CD4-positive, alpha-beta T cell treated with Interleukin-12 subunit alpha and Interleukin-12 subunit beta, for 1 hour (primary cell): ENCODE measurements around the gene ZNHIT1.

Source experiments
- DNase-seq: peaks from one replicate; pipeline ENCODE4 v3.0.0-alpha.2; 2020

ZNHIT1 gene

DNA sequence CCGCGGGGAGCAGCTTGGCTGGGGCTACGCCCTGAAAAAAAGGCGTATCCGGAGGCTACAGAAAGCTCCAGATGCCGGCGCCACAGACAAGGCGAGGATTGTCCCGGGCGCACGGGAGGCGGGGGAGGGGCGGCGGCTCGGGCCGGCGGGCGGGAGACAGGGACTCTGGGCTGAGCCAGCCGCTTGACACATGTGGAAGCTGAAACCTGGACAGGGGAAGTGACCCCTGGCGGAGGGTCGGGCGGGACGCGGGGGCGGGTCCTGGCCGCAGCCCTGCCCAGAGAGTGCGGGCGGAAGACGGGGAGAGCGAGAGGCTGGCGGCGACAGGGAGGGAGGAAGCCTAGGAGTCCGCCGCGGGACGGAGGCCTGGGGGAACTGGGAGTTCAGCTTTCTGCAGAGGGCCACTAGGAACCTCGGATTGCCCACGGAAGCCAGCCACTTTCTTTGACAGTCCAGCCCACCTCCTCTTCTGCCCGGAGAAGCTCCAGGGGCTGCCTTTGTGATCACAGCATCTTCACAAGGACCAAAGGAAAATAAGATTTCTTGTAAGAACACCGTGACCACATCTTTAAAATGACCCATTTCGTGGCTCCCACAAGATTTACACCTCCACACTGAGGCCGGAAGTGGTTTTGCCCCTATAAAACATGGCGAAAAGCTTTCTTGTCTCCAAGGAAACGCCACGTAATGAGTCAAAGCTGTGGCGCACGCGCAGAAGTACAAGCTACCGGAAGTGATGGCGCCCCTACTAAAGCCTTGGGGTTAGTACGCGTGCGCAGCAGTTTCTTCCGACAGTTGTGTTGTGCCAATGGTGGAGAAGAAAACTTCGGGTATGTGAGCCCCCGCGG lies at the start of gene ZNHIT1, which contains the start of gene PLOD3:
TSS of gene ZNHIT1 (plus strand) at position 778 of the 848 bp plus-strand sequence. CDS start at position 809, 31 bp downstream.
TSS of gene PLOD3 (minus strand) at position 194 of the 848 bp plus-strand sequence. CDS start 307 bp downstream, outside the sequence.
- peak; percentile 97 for DNase-seq

DNA sequence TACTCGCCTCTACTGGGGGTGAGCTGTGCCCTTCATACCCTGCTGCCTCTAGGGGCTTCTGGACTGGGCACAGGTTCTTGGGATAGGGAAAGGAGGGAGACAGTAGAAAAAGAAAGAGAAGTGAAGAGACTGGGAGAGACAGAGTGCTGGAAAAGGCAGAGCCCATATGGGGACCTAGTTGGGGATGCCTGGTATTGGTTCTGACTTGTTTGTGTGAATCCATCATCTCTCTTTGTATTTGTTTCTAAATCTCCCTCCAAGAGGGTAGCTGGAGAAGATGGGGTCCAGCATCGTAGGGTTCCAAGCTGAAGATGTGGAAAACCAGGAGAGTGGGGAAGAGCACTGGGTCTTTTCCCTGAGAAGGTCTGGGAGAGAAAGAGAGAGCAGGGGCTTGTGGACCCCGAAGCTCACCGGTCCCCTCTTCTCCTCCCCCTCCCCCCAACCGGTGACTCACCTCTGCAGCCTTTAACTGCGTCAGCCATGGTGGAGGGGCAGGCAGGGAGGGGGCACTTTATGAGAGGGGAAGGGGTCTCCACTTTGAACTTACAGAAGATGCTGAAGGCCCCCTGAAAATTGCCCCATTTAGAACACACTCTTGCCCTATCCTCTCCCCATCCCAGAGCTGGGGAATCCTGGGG lies 49.4 kb upstream of the ZNHIT1 start:
- DNase-seq: no peak

DNA sequence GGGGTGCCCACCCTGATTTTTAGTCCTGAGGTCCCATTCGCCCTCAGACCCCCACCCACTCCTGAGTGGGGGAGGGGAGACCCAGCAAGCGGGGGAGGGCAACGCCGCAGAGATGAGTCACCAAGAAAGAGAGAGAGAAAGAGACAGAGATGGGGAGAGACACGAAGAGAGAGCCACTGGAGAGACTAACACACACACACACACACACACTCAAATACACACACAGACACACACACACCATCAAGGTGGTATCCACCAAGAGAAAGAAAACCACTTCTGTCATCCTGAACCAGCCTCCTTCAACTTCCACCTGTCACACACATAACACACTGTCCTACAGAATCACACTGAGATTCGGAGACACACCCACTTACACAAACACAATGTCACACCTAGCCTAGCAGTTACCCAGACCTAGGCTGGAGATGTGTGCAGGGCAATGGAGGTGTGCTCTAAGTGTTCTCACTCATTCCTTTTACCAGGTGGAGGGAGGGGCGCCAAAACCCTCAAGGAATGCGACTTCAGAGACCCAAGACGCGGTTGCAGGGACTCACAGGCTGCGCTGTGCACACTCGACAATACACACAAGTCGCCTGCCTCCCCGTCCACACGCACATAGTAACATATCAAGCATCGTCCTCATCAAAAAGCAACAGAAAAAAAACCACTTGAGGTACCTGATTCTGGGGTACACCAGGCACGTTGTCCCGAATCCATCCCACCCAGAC lies 48.7 kb upstream of the ZNHIT1 start:
- DNase-seq: no peak

DNA sequence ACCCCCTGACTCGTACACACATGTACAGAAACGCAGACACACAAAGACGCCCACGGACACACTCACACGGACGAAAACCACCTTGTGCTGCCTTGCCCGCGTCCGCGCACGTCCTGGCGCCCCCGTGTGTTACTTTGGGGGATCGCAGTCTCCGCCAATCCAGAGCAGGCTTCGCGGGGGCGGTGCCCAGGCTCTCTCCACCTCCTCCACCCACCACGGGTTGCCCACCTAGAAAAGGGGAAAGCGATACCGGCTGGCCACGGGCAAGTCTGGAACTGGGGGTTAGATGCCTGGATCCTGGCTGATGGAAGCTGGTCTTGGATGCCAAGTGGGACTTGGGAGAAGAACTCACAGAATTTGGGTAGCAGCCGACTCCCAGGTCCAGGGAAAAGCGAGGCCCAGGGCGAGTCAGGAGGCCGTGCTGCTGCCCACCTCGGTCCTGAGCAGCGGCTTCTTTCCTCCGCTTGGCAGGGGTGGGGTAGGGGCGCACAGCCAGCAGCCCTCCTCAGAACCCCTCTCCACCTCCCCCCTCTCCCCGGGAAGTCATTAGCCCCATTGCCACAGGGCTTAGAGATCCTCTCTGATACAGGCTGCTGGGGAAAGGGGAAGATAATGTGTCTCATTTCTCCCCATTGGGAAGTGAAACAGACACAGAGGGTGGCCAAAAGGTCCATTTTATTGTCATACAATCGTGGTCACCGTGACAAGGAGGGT lies 48.0 kb upstream of the ZNHIT1 start:
- DNase-seq: peak; percentile 86

DNA sequence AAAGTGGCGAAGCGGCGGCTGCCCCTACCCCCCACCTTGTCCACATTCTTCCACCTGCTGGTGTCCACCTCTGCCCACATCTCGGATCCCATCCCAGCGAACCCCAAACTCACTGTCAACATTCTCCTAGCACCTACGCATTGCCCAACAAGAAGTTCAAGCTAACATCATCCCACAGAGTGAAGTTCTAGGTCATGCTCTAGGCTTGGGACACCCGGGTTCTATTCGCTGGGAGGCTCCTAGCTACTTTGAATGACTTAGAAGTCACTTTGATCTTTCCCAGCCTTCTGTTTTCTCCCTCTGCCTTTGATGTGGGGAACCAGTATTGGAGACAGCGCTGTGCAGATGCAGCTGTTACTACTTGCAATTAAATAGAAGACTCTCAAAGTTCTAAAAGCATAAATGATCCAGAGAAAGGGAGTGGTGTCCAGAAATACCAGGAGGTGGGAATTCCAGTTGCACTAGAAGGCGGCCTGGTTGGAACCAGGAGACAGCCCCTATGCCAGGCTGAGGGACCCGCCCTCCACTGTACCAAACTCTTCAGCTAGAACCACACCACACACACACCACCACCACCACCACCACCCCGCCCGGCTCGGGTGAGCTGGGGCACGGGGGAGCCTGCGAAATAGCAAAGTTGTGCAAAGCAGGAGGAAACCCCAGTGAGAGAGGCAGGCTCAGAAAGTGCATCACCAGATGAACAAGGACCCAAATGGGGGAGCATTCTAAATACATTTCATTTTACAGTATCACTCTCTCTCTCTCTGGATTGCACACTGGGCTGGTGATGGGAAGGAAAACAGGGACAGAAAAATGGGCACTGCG lies 47.1 kb upstream of the ZNHIT1 start:
- no peak for DNase-seq

DNA sequence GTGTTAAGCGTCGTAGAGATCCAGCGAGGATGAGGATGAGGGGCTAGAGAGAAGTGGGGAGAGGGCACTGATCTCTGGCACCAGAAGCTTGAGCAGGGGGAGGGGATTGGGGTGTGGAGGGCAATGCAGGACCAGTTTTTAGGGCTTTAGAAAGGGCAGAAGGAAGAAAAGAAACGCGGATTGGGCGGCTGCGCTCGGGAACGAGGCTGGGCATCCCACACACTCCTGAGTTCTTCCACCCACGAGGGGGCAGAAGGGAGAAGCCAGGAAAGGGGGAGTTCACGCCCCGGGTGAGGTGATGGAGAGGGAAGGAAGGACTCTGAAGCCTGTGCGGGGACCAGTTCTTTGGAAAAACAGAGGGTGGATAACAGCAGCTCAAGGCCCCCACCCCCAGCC lies 46.5 kb upstream of the ZNHIT1 start:
- DNase-seq: no peak

DNA sequence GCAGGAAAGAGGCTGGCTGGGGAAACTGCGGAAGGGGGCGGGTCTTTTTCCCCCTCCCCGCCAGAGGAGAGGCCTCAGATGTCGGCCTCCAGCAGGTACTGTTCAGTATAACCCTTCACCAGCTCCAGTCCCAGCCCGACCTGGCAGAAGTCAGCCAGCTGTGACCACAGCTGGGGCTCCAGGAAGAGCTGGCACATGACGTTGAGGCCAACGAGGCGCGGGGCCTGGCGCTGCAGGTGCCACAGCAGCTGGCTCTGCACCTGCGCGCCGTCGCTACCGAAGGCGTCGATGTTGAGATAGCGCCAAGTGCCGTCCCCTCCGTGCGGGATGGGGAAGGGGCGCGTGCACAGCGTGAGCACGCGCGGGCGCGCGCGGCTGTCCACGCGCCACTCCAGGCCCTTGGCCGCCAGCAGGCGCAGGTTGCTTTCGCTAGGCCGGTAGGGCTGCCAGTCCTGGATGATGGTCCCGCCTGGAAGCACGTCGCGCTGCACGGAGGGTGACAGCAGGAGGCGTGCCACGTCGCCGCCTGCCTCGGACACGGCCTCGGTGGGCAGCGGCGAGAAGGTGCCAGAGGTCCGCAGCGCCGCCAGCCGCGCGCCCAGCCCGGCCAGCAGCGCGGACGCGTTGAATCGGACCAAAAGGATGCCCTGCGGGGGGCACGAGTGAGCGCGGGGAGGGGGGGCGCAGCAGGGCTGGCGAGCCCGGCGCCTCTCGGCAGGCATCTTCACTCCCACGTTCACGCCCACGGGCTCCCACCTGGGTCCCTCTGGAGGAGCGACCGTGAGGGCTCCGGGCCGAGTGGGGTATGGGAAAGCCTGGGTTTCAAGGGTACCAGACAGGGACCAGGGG lies 45.7 kb upstream of the ZNHIT1 start:
- DNase-seq: no peak

DNA sequence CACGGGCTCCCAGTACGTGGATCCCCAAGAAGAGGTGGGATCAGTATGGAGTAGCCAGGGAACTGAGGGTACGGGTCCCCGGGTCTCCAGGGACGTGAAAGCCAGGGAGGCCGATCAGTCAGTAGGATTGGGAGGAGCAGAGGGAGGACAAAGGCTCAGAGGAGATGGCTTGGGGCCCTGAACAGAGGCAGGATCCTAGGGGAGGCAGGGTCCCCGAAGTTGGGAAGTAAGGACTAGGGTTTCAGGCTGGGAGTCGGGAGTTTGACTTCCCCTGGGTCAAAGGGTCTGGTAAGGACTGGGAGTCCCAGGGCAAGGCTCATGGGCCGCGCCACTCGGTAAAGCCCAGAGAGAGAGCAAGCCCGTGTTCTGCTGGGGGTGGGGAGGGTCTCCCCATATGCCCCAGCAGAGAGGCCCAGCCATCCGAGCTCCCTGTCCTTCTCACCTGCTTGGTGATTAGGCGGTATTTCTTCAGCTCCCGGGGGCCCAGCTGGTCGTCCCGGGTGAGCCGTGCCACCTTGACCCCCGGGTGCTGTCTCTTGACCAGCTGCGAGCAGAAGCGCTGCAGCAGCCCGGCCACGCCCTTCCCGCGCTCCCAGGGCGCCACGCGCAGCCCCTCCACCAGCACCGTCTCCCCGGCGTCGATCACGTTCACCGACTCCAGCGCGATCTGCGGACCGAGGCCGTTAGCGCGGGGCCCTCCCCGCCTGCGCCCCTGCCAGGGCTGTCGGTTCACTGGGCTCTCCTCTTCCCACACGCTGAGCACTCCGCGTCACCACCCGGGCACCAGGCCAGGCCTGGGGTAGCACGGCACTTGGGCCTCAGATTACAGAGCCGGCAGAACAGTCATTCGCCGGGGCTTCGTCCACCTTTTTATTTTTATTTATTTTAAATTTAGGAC lies 44.9 kb upstream of the ZNHIT1 start:
- DNase-seq: no peak

DNA sequence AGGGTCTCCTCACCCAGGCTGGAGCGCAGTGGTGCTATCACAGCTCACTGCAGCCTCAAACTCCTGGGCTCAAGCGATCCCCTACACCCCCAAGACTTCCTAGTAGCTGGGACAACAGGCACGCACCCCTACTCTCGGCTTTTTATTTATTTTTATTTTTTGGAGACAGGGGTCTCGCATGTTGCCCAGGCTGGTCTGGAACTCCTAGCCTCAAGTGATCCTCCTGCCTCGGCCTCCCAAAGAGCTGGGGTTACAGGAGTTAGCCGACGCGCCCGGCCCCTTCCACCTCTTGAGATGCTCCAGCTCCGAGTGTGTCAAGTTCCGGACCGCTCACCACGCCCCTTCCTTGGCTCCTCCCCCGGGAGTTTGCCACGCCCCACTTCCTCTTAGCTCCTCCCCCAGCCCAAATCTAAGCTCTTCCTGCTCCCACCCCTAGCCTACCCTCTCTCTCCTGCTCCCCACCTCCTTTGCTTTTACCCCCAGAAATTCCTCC lies 44.2 kb upstream of the ZNHIT1 start:
- peak; percentile 76 for DNase-seq

DNA sequence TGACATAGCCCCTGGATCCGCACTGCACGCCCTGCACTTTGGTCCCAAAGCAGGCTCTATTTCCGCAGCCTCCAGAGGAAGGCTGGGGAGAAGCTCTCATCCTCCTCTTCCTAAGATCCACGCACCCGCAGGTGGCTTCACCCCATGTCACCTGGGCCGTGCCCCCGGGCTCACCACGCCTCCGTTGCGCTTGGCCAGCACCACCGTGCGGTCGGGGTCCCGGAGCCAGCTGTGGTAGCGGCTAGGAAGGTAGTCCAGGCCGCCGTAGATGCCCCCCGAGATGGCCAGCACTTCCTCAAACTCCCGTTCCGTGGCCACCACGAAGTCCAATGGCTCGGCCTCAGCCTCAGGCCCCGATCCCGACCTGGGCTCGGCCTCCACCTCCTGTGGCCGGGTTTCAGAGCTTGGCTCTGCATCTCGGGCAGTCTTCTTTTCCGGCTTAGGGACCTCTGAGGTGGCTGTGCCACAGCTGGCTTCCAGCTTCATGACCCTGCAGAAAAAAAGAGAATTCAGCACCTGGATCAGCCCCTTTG lies 43.6 kb upstream of the ZNHIT1 start:
- DNase-seq: no peak

DNA sequence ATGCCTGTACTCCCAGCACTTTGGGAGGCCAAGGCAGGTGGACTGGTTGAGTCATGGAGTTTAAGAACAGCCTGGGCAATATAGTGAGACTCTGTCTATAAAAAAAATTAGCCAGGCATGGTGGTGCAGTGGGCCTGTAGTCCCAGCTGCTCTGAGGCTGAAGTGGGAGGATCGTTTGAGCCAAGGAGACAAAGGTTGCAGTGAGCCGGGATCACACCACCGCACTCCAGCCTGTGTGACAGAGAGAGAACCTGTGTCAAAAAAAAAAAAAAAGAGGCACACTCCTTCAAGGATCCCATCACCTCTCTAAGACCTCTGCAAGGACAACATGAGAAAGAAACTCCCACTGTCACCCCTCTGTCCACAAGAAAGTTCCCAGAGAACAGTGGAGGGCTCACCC lies 42.3 kb upstream of the ZNHIT1 start:
- DNase-seq: no peak

DNA sequence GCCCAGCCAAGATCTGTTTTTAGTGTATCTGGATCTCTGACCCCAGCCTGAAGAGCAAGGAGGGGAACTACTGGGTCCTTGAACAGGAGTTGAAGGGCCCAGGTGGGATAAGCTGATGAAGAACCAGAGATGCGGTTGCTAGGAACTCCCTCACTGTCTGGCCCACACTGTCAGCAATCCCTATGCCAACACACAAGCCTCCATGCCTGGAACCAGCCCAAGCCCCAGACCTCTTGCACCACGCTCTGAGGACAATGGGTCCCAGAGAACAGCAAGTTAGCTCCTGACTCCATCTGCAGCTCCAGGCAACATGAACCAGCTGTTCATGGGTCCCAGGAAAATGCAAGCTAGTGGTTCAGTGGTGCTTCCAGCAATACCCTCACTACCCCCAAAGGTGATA lies 40.3 kb upstream of the ZNHIT1 start:
- no peak for DNase-seq

DNA sequence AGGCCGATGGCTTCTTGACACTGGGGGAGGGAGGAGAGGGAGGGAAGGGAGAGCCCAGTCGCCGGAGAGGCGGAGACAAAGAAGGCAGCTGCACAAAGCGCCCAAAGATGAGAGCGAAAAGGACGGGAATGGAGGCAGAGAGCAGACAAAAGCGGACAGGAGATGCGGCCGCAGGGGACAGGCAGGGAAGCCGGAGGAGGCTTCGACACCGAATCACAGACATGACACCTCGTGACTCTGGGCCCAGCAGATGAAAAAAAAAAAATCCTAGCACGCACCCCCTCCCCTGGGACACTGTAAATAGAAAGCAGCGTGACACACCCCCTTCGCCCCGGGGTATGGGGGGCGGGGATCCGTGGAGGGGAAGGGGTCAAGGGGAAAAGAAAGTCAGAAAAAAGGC lies 38.8 kb upstream of the ZNHIT1 start:
- DNase-seq: no peak

DNA sequence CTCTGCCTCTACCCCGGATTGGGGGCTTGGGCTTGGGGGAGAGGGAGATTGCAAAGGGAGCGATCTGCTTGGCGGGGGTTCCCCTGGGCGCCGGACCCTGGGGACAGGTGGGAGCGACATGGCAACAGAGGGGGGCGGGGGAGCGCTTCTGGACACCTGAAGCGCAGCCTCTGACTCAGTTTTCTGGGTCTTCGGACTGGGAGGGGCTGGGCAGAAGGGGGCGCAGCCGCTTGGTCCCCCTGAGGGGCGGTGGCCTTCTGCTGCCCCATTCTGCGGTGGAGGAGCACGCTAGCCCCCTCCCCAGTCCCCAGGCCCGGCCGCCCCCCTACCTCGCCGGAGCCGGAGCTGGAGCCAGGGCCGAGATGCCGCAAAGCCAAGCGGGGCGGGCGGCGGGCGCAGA lies 38.3 kb upstream of the ZNHIT1 start:
- no peak for DNase-seq

DNA sequence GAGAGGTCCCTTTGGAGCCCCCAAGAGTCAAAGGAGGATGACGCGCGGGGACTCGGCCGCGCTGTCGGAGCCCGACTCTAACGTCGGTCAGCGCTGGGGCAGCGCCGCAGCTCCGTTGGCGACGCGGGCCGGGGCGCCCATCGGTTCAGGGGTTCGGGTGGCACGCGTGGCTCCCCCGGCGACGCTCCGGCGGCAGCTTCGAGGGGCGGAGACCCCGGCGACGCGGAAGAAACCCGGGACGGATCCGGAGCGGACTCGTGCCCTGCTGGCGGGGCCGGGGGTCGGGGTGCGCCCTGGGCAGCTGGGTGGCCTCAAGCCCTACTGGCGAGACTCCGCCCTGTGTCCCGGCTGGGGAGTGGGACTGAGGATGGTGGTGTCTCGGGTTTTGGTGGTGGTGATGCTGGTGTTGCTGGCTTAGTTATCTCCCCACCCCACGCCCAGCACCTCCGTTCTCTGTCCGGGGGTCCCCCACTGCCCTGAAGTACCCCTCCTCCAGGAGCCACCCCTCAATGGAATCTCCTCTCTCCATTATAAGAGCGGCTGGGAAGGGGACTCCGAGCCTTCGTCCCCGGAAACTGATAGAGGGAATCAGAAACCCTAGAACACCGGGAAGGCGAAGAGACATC lies 37.7 kb upstream of the ZNHIT1 start, which contains the start of gene NAT16:
TSS of gene NAT16 (minus strand) at position 164 of the 626 bp plus-strand sequence. CDS start 5,486 bp downstream, outside the sequence.
- DNase-seq: no peak

DNA sequence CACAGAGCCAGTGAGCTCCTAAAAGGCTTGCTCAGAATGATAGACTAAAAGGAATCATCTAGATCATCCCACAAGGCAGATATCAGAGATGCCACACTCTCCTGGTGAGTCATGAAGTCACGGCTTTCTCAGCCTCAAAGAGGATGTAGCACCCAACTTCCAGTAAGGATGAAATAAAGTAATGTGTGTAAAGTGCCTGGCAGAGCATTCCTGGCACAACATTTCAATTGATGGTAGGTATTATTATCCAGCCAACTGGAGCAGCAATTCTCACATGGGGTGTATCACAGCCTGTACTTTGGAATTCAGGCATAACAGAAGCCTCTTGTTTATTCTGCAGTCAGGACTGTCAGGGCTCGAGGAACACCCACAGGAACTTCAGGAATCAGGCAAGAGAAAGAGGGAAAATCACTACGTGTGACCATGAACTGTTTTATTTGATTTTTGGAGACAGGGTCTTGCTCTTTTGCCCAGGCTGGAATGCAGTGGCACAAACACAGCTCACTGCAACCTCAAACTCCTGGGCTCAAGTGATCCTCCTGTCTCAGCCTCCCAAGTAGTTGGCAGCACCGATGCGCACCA lies 32.6 kb upstream of the ZNHIT1 start:
- no peak for DNase-seq

DNA sequence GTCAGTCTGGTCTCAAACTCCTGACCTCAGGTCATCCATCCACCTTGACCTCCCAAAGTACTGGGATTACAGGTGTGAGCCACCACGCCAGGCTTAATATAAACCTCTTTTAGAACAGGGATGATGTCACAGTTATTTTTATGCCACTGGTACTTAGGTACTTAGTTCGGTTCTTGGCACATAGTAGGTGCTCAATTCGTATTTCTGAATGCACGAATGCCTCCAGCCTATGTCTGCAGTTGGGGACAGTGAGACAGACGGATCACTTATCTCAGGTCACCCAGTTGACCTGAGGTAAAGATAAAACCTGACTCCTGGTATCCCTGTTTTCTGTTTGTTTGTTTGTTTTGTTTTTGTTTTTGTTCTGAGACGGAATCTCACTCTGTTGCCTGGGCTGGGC lies 31.8 kb upstream of the ZNHIT1 start:
- no peak for DNase-seq

DNA sequence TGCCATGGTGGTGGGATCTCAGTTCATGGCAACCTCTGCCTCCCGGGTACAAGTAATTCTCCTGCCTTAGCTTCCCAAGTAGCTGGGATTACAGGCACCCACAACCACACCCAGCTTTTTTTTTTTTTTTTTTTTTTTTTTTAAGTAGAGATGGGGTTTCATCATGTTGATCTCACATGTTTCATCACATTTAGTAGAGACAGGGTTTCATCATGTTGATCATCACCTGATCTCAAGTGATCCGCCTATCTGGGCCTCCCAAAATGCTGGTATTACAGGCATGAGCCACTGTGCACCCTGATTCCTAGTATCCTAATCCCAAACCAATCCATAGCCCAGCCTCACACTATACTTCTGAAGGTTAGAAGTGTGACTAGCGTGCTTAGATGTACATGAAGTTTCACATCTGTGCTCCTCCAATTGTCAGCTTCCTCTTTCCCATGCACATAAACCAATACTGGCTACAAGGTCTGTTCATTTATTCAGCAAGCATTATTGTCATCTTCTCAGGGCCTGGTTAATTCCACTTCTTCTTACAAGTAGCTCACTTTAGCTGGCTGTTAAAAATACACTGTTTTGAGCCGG lies 31.0 kb upstream of the ZNHIT1 start:
- DNase-seq: no peak
